Measurements from ENCODE around the gene SCP2.

Gene SCP2, protein sequence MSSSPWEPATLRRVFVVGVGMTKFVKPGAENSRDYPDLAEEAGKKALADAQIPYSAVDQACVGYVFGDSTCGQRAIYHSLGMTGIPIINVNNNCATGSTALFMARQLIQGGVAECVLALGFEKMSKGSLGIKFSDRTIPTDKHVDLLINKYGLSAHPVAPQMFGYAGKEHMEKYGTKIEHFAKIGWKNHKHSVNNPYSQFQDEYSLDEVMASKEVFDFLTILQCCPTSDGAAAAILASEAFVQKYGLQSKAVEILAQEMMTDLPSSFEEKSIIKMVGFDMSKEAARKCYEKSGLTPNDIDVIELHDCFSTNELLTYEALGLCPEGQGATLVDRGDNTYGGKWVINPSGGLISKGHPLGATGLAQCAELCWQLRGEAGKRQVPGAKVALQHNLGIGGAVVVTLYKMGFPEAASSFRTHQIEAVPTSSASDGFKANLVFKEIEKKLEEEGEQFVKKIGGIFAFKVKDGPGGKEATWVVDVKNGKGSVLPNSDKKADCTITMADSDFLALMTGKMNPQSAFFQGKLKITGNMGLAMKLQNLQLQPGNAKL

DNA sequence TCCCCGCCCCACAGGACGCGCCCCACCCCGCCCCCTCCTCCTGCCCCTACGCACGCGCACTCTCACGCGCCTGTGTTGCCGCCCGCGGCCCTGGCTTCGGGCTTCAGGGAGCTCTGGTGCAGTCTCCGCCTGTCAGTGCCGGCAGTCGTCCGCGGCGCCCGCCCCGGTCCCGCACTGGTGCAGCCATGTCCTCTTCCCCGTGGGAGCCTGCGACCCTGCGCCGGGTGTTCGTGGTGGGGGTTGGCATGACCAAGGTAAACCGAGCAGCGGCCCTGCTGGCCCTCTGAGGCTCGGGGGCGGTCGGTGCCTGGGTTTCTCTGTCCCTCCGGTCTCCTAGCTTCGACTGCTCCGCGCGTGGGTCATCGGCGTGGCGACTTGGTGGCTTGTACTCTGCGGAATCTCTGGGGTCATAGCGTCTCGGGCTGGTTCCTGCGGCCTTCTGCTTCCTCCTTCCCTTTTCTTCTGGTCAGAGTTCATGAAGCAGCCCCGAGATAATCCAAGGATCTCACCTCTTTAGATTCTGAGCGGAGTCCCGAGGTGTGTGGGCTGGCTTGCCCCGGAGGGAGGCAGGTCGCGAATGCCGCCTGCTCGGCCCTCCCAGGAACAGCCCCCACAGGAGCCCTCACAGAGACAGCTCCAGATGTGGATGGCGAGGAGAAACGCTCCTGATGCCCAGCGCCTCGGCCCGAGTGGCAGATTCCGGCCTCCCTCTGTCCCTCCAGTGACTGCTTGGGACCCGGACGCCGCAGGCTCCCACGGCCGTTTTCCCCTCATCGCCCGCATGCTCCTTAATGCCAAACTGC lies at the start of gene SCP2:
Gene SCP2 (plus strand): TSS at position 65 of the 803 bp plus-strand sequence. CDS start 121 bp downstream, at position 186.
- peak; percentile 74 for DNase-seq (ENCODE audit: low read depth)

DNA sequence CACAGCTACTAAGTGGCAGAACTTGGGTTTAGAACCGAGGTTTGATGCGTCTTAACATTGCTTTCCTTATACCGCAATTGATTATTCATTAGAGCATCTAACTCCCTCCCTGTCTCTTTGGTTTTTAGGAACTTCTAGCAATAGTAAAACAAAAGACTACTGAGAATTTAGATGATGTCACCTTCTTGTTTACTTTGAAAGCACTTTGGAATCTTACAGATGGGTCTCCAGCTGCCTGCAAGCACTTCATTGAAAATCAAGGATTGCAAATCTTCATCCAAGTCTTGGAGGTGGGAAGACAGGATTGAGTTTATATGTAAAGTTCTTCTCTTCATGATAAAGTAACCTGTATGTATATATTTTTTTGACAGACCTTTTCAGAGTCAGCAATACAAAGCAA lies 49.5 kb upstream of the SCP2 start:
- no peak for DNase-seq (ENCODE audit: low read depth)

DNA sequence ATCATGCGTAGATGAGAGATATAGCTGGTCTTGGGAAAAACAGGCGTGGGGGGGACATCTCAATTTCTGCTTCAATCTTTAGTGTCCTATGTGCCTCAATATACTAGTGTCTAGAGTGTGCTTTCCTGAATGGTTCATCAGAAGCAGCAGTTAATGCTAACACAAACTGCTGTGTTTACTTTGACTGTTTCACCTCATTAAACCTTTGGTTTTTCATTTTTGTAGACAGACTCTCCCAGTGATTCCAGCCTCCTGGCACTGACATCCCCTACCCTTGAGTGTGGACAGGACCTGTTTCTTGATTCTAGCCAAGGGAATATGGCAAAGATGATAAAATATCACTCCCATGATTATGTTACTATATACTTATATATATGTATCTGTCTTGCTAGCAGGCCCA lies 46.9 kb upstream of the SCP2 start:
- DNase-seq (ENCODE audit: low read depth) = no peak

DNA sequence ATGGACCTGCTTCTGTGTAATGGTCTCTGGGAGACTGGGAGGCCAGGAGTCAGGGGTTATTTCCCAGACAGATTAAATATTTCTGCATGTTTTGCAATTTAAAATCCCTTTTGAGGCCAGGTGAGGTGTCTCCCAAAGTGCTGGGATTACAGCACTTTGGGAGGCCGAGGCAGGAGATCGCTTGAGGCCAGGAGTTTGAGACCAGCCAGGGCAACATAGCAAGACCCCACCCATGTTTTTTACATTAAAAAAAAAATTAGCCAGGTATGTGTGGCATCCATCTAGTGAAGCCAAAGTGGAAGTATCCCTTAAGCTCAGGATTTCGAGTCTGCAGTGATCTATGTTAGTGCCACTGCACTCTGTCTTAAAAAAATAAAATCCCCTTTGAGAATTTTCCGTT lies 39.6 kb upstream of the SCP2 start:
- DNase-seq (ENCODE audit: low read depth) = no peak

DNA sequence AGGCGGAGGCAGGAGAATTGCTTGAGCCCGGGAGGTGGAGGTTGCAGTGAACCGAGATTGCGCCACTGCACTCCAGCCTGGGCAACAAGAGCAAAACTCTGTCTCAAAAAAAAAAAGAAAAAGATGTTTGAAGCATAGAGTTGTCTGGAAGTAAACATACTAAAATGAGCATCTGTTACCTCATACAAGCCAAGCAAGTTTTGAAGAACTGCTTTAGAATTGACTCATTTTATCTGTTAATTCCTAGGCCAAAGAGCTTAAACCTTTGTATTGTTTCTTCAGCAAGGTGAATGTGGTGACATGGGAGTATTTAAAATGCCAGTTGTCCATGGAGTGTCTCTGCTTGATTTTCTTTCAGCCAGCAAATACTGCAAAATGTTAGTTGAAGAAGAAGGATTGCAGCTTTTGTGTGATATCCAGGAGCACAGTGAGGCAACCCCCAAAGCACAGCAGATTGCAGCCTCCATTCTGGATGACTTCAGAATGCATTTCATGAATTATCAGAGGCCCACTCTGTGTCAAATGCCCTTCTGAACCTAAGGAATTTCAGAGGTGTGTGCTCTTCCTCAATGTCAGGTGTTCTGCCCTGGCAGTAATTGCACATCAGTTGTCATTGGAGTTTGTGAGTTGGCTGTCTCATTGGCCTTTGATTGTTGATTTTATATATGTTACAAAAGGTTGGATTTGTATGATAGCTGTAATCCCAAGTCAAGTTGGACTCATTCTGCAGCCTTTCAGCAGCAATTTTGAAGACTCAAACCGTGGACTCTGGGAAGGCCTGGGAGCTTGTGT lies 34.5 kb upstream of the SCP2 start:
- no peak for DNase-seq (ENCODE audit: low read depth)

DNA sequence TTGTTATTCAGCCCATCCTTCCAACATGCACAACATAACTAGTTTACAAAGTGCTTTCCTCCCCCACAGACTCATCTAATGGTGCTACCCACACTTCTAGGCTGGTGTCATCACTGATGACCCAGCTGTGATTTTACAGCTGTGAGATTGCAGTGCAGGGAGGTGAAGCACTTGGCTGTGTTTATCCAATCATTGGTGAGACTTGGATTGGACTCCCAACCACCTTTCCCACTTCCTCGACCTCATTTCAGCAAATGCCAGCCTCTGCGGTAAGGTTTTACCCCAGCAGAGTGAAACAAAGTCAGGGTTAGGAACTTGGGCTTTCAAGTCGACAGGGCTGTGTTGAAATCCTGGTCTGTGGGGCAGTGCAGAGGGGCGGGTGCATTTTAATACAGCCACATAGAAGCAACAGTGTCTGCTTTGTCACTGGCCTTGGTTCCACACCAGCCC lies 27.6 kb upstream of the SCP2 start:
- no peak for DNase-seq (ENCODE audit: low read depth)

DNA sequence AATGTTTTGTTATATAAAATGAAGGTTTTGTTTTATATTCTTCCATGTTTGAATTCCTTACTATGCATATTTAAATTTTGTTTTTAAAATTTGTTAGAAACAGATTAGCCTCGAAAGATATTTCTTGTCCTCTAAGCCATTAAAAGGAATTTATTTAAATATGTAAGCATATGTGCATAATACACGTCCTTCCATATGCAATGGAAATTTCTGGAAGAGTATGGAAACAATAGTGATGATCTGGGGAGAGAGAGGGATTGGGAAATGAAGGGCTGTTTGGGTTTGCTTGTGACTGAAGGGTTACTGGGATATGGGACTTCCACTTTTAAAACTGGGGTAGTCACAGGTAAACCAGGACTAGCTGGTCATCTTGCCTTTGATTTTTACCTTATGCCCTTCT lies 26.7 kb upstream of the SCP2 start:
- DNase-seq (ENCODE audit: low read depth) = no peak

DNA sequence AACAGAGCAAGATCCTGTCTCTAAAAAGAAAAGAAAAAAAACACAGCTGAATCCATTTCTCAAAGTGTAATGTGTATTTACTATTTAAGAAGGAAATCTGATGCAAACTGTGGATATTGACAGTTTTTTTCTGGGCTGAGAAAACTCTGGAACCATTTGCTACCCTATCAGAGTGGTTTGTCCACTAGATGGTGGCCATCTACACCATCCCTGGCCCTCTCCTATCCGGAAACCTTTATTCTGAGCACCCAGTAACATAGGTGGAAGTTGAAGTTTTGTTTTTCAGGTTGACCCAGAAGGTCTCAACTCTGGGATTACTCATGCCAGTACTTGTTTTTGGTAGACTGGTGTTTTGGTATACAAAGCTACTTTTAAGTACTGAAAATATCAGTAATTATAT lies 25.7 kb upstream of the SCP2 start:
- DNase-seq (ENCODE audit: low read depth) = no peak

DNA sequence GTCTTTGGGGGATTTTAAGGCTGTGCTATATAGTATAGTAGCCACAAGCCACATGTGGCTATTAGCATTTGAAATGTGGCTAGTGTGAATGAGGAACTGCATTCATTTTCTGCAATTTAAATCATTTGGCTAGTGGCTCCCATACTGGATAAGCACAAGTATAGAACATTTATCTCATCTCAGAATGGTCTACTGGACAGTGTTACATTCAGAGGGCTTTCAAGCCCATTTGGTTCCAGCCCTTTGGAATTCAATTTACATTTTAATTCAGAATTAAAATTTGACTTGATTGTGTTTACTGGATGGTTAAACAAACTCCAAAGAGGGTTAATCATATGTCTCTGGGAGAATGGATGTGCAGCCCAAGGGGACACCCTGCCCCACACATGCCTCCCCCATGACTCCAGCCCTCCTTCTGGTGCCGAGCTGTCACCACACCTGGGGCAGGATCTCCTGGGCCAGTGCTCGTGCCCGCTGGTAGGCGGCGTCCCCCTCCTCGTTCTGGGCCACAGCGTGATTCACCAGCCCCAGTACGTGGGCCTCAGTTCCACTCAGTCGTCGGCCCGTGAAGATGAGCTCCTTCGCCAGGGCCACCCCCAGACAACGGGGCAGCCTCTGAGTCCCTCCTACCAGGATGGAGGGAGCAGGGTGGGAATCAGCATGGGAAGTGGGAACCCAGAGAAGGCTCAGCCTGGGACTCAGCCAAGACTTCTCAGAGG lies 22.7 kb upstream of the SCP2 start:
- no peak for DNase-seq (ENCODE audit: low read depth)

DNA sequence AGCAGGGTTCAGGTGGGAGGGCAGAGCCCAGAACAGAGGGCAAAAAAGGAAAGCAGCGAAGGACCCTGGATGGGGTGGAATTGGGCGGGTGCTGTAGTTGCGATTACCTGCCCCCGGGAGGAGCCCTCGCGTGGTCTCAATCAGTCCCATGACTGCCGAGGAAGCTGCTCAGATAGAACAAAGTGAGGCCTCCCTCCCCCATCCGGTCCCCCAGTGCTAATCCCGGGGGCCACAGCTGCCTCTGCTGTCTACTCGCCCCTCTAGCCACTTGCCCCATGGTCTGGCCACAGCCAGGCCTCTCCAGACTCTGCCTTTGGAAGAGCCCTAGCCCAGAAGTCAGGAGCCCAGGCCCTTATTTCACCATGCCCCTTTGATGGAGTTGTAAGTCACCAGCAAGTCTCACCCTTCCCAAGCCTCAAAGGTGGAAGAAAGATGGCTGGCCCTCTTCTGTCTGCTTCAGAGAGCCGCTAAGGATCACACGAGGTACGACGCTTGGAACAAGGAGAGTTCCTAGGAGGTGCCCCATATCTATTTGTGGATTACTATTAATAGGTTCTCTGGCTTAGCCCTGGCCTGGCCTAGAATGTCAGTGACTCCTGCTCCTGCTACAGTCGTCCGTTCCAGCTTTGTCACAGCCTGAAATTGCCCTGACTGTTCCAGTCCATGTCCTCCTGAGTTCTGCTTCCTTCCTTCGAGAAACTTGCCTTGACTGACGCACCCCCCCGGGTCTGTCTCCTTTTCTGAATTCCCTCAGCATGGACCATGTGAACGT lies 22.0 kb upstream of the SCP2 start:
- no peak for DNase-seq (ENCODE audit: low read depth)

DNA sequence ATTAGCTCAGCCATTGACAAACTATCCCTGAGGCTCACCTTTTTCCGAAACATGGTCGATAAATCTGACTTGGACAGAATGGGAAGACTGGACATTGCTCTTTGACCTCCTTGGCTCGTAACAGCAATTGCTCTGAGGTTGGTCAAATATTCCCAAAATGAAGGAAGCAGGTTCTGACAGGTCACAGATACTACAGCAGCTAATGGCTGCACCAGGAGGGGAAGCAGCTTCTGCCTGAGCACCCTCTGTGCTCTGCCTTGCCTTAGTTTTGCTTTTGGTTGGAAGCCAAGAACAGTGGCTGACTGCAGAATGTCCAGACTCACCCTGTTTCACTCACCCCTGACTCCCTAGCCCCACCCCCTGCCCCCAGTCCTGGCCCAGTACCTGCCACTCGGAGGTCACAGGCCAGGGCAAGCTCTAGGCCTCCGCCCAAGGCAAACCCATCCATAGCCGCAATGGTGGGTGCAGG lies 20.9 kb upstream of the SCP2 start:
- DNase-seq (ENCODE audit: low read depth) = no peak

DNA sequence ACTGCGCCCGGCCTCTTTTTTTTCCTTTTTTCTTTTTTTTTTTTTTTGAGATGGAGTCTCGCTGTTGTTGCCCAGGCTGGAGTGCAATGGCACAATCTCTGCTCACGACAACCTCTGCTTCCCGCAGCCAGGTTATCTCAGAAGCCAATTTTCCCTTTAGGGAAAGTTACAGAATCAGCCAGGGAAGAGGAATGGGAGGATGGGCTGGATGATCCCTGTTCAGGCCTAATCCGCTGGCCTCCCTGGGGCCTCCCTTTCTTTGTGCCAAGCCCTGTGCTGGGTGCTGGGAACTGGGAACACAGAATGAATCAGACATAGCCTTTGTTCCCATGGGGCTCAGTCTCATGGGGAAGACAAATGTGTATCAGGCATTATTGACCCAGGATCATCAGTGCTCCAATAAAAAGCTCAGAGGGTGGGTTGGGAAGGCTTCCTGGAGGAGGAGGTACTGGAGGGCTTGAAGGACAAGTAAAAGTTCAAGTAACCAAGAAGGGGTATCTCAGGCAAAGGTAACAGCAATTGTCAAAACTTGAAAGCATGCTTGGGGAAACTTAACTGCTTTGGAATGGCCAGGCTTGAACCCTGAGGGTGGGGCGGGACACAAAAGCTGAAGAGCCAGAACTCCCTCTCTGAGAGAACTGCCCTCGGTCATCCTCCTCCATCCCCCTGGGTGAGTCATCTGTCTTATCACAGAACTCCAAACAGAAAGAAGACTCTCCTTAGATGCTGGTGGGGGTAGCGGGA lies 19.8 kb upstream of the SCP2 start:
- DNase-seq (ENCODE audit: low read depth) = no peak

DNA sequence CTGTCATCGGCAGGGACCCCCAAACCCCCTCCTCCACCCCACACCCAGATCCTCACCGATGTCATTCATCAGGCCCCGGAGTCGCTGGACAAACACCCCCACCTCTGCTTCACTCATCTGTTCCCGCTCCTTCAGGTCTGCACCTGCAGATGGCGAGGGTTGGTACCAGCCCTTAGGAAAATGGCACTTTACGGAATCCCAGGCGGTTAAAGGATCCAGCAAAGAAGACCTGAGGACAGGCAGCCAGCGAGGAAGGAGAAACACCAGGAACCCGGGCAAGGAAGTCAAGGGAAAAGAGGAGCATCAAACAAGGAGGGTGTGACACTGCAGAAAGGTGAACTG lies 19.3 kb upstream of the SCP2 start:
- DNase-seq (ENCODE audit: low read depth) = no peak

DNA sequence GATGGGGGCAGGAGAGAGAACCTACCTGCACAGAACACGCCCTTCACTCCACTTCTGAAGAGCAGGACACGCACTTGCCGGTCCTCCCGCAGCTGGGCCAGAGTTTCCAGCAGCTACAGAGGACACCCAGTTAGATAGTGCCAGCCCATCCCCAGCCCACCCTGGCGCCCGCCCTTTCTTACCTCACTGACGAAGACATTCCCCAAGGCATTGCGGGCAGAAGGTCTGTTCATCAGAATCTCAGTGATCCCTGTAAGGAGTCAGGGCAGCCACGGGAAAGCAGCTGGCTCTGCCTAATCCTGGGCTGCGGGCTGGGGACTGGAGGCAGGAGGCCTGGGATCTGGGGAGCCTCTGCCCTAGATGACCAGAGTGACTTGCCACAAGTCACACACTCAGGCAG lies 15.5 kb upstream of the SCP2 start:
- no peak for DNase-seq (ENCODE audit: low read depth)

DNA sequence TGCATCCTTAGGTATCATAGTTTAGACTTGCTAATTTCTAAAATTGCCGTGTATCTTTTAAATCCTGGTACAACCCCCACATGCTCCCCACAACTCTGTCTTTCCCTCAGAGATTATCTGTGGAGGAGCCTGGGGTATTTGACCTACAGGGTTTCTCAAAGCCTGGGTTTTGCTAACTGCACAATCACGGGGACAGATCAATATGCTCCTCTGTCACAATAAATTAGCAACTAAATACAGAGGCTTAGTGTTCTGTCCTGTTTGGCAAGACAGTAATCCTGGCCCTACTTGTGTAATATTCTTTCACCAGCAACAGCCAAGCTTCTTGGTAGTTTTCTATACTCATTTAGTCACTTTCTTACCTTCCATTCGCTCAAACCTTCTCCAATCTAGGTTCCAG lies 14.1 kb upstream of the SCP2 start:
- no peak for DNase-seq (ENCODE audit: low read depth)

DNA sequence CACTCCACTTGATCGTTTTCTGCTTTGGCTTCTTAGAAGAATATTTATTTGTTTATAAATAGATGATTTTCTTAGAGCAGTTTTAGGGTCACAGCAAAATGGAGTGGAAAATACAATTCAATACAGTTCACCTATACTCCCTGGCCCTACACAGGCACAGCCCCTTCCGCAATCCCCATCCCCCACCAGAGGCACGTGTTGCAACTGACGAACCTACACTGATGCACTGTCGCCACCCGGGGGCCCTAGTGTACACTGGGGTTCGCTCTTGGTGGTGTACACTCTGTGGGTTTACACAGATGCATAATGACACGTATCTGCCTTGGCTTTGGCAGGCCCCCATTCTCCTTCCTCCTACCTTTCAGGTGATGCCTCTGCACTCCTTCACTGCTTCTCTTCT lies 13.5 kb upstream of the SCP2 start:
- DNase-seq (ENCODE audit: low read depth) = no peak

DNA sequence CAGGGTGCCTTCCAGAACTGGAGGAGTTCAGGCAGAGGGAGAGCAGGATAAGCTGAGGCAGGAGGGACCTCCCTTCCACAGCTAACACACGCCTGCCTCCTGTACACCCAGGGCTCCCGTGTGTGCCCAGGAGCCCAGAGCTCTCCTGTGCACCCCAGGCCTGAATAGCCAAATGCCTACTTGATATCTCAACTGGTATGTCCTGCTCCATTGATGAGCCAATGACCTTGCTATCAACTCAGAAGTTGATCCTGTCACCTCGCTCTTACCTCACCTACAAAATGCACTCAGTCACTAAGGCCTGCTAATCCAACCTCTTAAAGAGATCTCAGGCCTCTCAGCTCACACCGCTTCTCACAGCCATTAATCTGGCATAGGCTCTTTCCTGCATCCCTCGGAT lies 12.6 kb upstream of the SCP2 start:
- no peak for DNase-seq (ENCODE audit: low read depth)

DNA sequence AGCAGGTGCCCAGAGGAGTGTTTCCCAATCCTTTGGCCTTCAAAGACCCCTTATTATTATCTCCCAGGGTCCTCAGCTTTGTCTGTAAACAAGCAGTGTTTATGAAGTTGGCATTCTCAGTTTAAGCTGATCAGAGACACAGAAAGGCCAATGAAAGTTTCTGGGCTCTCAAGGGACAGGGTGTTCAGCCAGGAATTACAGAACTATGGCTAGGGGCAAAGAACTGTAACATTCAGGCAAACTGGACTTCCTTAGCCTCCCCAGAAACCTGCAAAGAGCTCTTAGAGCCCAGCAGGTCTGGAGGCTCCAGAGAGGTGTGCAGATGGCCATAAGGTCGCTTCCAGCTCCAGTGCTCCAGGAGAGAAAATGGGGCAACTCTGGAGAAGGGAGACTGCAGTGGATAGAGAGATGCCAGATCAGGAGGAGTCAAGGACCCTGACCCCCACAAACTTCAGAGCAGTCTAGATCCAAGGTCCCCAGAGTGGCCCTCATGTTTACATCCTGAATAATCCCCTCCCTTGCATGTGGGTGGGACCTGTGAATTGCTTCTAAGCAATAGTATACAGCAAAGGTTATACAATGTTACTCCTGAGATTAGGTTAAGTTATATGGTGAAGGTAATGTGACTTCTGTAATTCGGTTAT lies 11.7 kb upstream of the SCP2 start:
- DNase-seq (ENCODE audit: low read depth) = no peak

DNA sequence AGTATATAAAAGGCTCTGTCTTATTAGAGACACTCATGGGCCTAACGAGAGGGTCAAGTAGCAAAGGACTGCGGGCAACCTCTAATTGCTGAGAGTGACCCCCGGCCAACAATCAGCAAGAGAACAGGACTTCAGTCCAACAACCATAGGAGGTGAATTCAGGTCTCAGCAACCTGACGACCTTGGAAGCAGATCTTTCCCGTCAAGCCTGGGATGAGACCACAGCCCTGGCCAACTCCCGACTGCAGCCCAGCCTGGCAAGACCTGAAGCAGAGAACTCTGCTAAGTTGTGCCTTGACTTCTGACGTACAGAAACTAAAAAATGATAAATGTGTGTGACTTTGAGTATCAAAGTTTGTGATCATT lies 11.2 kb upstream of the SCP2 start:
- DNase-seq (ENCODE audit: low read depth) = no peak
